ENCODE measurements around the gene ZSWIM3.
"Not testable (repeated sequence)": the region's sequence is repeated elsewhere in the genome, so short reads cannot be mapped to it uniquely, and the experiment has no call there.

Gene ZSWIM3

DNA sequence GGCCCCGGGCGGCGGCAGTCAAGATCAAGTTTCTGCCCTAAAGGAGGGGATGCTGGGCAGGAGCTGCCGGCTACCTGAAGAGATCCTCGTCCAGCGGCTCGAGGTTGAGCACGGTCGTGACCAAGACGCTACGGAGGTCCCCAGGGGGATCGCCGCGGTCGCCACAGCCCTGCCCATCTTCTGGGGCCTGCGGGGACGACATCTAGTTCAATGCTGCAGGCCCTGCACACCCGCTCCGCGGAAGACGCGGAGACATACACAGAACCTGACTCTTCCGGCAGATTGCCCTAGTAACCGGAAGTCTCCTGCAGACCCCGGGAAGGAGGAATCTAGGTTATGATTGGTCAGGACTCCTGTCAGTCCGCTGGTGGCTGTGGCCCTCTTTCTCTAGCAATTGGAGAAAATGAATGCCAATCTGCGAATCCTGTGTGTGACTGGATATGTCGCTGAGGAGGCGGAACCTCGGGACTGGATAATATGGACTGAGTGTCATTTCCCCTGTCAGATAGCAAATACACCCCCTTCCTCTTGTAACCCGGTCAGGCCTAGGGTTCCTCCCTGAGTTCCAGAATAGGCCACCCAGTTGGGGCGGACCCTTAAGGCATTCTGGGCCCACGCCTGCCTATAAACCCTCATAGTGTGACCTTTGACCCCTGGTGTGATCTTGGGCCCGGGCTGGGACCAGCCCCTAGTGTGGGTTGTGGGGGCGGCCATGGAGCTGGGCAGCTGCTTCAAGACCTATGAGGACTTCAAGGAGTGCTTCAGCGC is at the start of gene ZSWIM3, which contains the start of gene ACOT8:
TSS of gene ZSWIM3 (plus strand) at position 501 of the 768 bp plus-strand sequence. CDS start at position 713, 212 bp downstream.
TSS of gene ACOT8 (minus strand) at position 279 of the 768 bp plus-strand sequence. CDS start at position 202, 77 bp downstream.
- DNase-seq (ENCODE audit: low read depth, low spot score): peak; percentile 100

DNA sequence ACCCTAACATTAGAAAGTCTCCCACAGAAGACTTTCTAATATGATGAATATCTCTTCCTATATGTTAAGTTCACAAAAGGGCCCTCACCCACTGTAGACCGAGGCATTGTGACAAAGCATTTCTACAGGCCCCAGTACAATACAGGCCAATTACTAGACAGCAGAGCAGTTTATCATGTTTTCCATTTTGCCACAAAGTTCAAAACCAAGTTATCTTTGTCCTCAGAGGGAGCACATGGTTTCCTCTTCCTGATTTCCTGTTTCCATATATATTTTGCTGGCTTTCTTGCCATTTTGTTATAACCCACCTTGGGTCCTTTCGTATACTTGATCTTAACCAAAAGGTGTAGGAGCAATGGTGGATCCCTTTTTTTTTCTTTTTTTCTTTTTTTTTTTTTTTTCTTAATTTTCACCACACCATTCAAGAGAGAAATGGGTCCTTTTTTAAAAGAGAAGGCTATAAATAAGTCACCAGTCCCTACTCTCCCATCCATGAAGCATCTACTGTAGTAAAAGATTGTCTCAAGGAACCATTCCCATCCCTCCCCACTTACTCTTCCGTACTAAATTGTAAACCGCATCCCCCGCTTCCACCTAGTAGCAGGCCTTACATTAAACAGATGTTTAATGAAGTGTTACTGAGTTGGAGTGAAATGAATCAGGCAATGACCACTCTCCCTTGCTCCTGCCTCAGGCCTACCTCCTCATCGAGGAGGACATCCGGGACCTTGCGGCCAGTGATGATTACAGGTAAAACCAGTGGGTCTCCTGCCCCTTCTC is 47.0 kb upstream of the ZSWIM3 start:
- DNase-seq (ENCODE audit: low read depth, low spot score): no peak

DNA sequence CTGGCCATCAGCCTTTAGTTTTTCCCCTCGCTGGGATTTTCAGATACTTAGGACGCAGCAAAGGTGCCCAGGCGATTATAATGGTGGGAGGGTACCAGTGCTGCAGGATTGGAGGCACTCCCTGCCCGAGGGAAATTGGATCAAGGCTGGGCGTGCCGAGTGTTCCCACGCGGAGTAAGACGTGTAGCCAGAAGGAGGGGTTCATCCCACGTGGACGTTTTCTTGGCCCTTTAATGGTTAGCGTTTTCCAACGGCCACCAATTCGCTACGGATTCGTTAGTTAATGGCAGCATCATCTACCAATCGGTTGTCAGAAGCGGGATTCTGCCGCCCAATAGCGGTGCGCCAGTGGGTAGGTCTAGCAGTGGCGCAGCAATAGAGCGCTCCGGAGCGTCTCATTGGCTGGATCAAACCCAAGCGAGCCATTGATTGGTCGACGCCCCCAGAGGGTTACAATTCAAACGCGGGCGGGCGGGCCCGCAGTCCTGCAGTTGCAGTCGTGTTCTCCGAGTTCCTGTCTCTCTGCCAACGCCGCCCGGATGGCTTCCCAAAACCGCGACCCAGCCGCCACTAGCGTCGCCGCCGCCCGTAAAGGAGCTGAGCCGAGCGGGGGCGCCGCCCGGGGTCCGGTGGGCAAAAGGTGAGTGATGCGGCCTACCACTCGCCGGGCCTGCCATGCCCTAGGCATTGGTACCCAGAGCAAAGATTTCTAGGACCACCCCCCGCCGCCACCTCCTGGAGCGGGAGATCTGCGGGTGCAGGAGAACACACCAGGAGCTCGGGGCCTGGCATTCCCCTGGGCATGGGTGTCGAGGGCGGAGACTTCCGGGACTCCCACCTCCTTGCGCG is 45.0 kb upstream of the ZSWIM3 start, which contains the start of gene UBE2C:
TSS of gene UBE2C (plus strand) at position 488 of the 849 bp plus-strand sequence. CDS start at position 540, 52 bp downstream.
- DNase-seq (ENCODE audit: low read depth, low spot score): peak; percentile 100

DNA sequence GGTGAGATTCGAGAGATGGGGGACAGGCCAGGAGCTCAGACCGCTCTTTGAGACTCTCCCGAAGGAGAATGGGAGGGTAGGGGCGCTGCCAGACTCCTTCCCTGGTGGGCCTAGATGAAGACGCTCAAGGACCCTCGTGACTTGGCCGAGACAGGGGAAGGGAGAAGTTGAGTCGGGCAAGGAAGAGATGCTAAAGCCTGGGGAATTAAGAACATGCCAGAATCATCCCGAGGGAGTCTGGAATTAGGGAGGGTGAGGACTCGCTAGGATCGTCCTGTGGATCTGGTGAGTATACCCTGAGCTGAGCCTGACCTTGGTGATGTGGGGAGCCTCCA is 44.4 kb upstream of the ZSWIM3 start:
- DNase-seq (ENCODE audit: low read depth, low spot score): no peak

DNA sequence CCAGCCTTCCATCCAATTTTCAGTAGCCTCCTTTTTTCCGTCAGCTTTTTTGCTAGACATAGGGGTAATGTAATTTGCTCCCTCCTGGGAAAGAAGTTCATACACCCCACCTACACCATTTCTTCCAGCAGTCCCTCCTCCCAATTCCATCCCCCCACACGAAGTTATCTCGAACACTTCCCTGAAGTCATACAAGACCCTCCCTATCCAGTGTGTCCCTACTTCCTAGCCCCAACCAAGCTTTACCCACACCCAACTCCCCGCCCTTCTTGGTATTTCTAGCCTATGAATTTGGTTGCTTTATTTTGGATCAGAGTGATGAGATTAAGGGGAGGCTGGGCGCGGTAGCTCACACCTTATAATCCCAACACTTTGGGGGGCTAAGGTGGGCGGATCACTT is 43.9 kb upstream of the ZSWIM3 start:
- no peak for DNase-seq (ENCODE audit: low read depth, low spot score)

DNA sequence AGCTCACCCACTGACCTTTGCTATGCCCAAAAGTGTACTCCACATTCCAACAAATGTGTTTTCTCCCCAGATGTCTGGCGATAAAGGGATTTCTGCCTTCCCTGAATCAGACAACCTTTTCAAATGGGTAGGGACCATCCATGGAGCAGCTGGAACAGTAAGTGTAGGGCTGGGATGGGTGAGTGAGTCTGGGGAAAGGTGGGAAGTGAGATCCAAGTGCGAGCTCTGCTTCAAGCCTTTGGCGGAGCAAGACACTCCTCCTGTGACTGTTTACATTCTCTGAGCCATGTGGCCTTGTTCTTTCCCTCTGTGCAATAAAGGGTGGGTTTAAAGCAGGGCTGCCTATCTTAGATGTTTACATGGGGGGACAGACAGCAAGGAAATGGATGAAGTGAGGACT is 43.1 kb upstream of the ZSWIM3 start:
- DNase-seq (ENCODE audit: low read depth, low spot score): no peak

DNA sequence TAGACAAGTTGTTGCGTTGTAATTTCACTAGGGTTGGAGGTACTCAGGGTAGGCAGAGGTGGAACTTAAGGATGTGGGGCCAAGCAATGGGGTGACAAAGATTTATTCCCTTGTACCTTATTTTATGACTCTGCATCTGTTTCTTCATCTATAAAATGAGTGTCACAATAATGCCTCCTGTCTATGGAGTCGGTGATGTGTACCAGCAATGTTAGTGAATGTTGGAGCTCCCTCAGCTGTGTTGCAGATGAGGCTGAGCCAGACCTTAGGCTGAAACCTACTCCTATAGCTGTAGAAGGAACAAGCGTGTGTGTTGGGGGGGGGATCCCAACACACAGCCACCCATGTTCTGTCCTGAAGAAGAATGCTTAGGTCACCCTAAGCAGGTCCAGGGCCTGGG is 40.5 kb upstream of the ZSWIM3 start:
- no peak for DNase-seq (ENCODE audit: low read depth, low spot score)

DNA sequence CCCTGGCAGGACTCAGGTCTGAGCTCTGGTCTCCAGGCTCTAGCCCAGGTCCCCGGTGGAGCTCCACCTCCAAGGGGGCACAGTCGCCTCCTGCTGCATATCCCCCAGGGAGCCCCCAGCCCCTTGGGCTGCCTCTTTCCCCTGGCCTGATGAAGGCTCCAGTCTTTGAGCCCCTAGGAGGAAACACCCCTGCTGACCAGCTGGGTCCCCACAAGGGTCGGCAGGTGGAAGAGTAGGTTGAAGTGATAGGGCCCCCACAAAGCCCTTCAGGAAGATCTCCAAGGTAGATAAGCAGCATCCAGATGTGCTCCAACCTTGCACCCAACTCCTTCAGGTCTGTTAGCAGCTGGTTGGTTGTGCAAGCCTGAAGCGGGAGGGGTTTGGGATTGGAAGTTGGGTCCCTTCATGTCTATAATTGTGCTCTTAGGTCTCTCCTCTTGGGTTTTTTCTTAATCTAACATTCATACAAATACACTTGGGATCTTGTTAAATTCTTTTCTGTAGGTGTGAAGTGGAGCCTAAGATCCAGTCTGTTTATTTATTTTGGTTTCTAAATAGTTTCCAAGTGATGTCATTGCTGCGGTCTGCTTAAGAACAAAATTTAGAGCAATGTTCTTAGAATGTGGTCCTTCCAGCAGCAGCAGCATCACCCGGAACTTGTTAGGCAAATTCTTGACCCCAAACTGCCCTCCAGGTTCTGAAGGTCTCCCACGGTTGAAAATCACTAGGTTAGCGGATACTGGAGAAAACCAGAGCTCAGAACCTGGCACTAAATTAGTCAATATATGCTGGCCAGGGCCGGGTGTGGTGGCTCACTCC is 39.8 kb upstream of the ZSWIM3 start:
- DNase-seq (ENCODE audit: low read depth, low spot score): peak; percentile 92

DNA sequence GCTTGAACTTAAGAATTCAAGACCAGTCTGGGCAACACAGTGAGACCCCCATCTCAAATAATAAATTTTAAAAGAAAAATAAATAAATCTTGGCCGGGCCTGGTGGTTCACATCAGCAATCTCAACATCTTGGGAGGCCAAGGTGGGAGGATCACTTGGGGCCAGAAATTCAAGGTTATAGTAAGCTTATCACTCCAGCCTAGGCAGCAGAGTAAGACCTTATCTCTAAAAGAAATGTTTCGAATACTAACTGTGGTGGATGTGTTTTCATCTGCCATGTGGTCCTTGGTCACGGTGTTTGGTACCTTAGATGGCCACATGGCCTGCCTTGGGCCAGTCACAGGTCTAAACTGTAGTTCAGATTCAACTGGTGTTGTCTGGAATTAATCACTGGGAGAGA is 39.2 kb upstream of the ZSWIM3 start:
- DNase-seq (ENCODE audit: low read depth, low spot score): no peak

DNA sequence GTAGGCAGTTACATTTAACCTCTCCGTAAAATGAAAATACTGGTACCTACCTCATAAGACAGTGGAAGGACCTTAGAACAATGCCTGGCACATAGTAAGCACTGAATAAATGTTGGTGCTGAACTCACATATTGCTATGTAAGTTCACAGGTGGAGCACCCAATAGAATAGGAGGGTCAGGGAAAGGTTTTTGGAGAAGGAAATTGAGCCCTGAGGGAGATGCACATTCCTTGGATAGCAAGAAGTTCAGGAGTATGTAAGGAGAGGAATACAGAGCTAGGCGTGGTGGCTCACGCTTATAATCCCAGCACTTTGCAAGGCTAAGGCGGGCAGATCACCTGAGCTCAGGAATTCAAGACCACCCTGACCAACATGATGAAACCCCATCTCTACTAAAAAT is 37.9 kb upstream of the ZSWIM3 start:
- no peak for DNase-seq (ENCODE audit: low read depth, low spot score)

DNA sequence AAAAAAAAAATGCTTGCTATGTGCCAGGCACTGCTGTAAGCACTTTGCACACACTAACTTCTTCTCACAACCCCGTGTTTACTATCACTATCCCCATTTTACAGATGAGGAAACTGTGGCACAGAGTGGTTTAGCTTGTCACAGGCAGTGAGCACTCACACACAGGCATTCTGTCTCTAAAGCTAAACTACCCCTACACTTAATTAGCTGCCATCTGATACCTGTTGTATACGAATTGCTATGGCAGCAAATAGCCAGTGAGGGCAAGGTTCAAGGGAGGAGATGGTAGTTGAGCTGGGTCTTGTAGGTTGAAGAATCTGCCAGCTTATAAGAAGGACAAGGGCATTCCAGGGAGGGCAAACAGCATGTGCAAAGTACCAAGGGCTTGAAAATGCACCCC is 35.5 kb upstream of the ZSWIM3 start:
- no peak for DNase-seq (ENCODE audit: low read depth, low spot score)

DNA sequence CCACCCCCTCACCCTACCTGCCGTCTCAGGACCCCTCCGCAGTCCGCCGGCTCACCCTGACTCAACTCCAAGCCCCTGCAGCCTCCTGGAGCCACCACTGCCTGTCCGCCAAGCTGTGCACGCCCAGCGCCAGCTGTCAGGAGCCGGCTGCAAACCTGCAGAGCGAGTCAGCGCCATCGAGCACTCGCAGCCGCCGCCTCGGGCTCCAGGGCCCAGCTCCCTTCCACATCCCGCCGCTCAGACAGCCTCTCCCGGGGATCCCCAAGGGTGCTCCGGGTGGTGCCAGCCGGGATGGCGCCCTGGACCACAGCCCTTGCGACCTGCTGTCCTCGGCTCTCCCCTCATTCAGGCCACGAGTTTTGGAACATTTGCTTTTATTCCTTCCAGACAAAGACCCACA is 34.6 kb upstream of the ZSWIM3 start:
- peak; percentile 56 for DNase-seq (ENCODE audit: low read depth, low spot score)

DNA sequence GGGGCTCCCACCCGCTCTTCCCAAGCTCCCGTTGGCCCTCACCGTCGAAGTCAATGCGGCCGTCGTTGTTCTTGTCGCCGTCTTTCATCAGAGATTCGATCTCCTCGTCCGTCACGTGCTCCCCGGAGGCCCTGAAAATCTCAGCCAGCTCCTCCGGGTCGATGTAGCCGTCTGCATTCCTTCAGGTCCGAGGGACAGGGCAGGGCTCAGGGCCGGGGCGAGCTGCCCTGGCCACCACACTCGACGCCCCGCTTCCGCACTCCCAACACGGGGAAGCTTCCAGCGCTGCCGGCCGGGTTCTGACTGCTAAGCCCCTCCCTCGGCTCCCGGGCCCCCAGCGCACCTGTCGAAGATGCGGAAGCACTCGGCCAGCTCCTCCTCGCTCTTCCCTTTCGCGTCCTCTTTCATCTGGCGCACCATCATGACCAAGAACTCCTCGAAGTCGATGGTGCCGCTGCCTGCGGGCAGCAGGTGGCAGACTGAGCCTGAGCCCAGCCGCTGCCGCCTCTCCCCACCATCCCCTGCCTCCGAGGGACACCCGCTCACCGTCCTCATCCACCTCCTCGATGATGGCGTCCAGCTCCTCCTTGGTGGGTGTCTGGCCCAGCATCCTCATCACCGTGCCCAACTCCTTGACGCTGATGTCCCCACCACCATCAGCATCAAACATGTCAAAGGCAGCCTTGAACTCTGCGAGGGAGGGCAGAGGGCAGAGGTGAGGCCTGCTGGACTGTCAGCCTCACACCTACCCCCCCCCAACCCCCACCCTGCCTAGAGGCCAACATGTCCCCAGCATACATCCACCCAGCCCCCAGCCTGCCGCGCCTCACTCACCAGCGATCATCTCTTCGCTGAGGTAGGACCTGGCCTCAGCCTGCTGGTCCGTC is 33.2 kb upstream of the ZSWIM3 start:
- peak; percentile 53 for DNase-seq (ENCODE audit: low read depth, low spot score)

DNA sequence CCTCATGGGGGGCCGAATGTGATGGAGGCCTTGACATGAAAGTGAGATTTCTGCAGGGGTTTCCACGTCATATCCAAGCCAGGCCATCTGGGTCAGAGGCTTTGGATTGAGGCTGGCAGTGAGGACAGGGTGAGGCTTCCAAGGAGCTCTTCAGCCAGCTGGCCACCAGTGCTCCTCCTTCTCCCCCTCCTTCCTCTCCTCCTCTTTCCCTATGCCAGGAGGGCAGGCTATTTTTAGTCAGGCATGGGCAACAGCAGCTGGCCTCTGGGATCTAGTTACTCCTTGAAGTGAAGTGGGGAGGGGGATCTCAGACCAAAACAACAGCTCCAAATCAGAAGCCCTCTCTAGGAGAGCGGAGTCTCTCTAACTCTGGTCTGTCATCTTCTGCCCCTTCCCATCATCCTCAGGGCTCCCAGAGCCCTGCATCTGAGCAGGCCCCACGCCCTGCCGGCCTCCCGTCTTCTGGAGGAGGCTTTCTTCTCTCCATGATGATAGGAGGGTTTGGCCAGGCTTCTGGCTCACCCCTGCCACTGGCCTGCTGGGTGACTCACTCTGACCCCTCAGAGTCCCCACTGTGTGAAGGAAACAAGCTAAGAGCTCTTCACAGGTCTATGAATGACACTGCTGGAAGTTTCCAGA is 30.9 kb upstream of the ZSWIM3 start:
- DNase-seq (ENCODE audit: low read depth, low spot score): no peak

DNA sequence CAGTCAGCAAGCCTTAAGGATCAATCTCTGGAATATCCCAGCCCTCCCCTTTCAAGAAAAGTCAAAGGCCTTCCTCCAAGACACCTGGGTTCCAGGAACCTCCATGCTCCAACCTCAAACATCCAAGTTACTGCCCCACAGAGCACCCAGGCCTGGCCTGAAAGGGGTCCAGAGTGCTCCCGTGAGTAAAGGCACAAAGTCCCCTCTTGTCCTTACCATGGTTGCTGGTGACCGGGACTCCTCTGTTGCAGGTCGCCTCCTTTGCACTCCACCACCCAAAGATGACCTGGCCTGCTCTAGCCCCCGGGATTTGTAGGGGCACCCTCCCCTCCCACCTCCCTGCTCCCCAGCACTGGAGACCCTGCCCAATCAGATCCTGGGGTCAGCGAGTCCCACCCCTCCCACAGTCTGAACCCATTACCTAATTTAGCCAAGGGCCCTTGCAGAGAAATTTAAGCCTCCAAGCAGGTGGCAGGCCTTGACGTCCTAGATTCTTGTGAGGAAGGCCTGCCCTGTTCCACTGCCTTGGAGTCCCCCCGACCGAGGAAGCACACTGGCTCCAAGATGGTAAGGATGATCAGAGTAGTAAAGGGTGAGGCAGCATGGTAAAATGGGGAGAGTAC is 30.3 kb upstream of the ZSWIM3 start, which contains the start of gene TNNC2:
TSS of gene TNNC2 (minus strand) at position 283 of the 623 bp plus-strand sequence. CDS start at position 219, 64 bp downstream.
- no peak for DNase-seq (ENCODE audit: low read depth, low spot score)

DNA sequence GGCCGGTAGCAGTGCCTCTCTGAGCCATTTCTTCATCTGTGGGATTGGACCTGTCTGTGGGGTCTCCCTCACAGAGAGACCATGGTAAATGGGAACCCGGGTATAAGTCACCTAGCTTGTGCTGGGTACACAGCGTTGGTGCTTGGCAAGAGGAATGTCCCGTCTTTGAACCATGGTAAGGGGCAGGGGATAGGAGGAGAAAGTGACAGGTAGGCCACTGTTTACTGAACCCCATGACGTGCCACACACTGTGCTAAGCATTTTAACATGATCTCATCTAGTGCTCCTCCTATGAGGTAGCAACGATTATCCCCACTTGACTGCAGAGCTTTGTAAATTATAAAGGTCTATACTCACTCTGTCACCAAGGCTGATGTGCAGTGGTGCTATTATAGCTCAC is 29.7 kb upstream of the ZSWIM3 start:
- no peak for DNase-seq (ENCODE audit: low read depth, low spot score)

DNA sequence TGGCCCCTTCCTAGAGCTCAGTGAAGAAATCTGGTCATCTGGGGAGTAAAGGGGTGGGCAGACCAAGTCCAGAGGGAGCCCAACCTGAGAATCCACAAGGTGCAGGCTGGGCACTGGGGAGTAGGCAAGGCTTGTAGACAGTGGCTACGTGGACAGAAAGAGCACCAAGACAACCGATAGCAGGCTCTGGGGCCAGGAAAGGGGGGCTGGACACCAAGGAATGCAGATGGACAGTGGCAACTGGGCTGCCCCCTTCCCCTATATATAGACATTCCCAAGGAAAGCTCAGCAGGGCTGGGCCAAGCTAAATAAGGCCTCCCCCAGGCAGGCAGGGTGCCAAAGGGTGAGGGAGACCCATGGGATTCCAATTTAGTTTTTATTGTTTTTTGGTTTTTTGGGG is 28.8 kb upstream of the ZSWIM3 start:
- DNase-seq (ENCODE audit: low read depth, low spot score): peak; percentile 29

DNA sequence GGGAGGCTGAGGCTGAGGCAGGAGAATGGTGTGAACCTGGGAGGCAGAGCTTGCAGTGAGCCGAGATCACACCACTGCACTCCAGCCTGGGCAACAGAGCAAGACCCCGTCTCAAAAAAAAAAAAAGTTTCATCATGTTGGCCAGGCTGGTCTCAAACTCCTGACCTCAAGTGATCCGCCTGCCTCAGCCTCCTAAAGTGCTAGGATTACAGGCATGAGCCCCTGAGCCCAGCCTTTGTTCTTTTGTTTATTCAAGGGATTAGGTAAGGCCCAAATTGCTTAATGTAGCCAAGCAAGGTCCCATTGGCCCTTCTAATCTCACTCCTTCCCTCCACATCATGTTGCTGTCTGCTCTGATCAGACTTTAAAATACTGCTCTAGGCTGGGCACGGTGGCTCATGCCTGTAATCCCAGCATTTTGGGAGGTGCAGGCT is 27.7 kb upstream of the ZSWIM3 start:
- DNase-seq (ENCODE audit: low read depth, low spot score): not testable (repeated sequence)

DNA sequence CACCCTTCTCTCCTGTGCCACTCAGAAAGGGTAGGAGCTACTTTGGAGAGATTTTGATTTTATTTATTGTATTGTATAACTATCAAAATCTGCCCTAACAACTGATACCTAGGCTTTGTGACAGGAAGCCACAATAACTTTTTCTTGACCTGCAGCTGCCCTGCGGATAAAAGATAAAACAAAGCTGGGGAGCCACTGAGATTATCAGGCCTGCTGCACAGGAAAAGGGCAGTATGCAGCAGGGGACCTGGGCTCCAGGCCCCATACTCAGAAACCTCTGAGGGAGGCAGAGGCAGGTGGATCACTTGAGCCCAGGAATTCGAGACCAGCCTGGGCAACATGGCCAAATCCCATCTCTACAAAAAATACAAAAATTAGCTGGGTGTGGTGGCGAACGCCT is 24.8 kb upstream of the ZSWIM3 start:
- DNase-seq (ENCODE audit: low read depth, low spot score): no peak

Measured in astrocyte of the hippocampus (primary cell).